SK-MEL-5 (cell line): Measurements from ENCODE around the gene NEIL1. TPM values are rescaled to one million over a fixed set of nuclear protein-coding genes. Genes with fewer than 3 reads are reported as not detected.
"Not testable (repeated sequence)": the region's sequence is repeated elsewhere in the genome, so short reads cannot be mapped to it uniquely, and the experiment has no call there.

Experiments
- DNase-seq: peaks from one replicate; pipeline ENCODE4 v3.0.0-alpha.2; 2016; ENCODE audit warnings: low read depth, low spot score
- in situ Hi-C: cut with HindIII; loops from 2 replicates; pipeline ENCODE4 v1.10.0; 2016; ENCODE audit warnings: low sequenced_read_pairs, high pct_unique_total_duplicates, low pct_unique_long_range_greater_than_20kb
- total RNA-seq: library from RNA; depleted of rRNA; stranded (reverse); fragments of >200 nt; shearing (Covaris generic); gene quantifications from 2 replicates; pipeline ENCODE4 v1.2.3, GENCODE V29; 2014

Gene NEIL1
- total RNA-seq, 1 experiment from 2014 or later, result 0.29 TPM

DNA sequence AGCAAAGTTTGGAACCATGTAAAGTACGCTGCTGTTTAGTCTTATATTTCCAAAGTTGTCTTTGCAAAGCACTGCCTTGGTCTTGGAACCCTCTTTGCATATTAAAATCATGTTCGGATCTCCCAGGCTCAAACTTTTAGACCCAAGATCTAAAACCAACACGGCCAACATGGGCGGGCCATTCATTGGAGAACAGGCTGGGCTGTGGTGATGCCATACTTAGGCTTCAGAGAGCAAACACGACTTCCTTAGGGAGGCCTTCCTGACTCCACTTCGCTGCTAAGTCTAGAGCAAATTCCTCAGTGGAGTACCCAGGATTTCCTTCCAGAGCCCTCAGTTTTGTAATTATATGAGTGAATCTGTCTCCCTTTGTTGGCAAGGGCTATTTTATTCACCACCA lies 18.0 kb downstream of the NEIL1 start:
- no peak for DNase-seq
- in situ Hi-C loops, result no loop called here

DNA sequence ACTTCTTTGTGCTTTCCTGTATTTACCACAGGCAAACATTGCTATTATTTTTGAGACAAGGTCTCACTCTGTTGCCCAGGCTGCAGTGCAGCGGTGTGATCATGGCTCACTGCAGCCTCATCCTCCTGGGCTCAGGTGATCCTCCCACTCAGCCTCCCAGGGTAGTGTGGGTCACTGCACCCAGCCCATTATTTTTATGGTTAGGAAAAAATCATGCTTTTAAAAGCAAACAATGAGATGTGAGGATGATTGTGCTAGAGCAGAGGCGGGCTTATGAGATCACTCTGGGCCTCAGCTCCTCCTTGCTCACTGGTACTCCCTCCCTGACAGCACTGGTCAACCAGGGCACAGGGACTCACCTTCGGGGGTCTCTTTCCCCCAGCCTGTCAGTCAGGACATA lies 19.3 kb downstream of the NEIL1 start:
- DNase-seq, result no peak
- in situ Hi-C loops, result no loop called here

- in situ Hi-C loops, result no loop called here
These were observed 20.2 kb downstream of the NEIL1 start for GRCh38 chr15:75367006-75367405.

GRCh38 chr15:75367406-75367912 lies 20.6 kb downstream of the NEIL1 start:
- DNase-seq, result no peak
- in situ Hi-C loops, result no loop called here

More at GRCh38 chr15:75367006-75367405, 20.2 kb downstream of the NEIL1 start:
- DNase-seq, result no peak

DNA sequence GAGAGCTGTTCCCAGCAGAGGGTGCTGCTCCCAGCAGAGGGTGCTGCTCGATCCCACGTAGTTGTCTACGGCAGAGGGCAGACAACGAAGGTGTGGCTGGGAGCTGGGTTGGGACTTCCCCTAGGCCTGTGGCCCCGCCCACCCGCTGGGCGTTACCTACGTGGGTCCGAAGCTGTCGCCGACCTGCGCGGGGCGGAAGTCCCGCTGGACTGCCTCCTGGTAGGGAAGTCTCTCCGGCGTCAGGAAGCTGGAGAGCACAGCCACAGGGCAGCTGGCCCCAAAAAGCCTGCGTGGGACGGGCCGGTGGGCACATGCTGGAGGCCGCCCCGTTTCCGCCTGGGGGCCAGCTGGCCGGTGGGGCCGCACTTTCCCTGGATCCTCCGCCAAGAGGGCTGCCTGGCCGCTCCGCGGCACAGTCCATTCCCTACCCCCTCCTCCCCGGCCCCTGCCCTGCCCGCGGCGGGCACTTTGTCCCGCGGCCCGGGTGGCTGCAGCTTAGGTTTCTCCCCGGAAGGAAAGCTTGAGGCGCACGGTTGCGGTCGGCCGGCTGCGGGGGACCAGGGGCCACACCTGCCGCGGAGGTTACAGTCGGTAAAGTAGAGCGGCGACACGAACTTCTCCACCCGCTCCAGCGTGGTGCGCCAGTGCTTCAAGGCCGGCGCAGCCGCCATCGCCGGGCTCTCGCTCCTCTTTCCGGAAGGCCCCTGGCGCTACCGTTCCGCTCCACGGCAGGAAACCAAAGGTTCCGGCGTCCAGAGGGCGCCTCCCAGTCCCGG lies 21.3 kb downstream of the NEIL1 start, which contains the start of gene MAN2C1:
Gene MAN2C1 (minus strand): TSS at position 695 of the 776 bp plus-strand sequence. CDS start 24 bp downstream, at position 671.
- in situ Hi-C loops, result no loop called here
- peak; percentile 98 for DNase-seq

- in situ Hi-C loops, result no loop called here
- no peak for DNase-seq
These were observed 21.9 kb downstream of the NEIL1 start for GRCh38 chr15:75368689-75369239.

- in situ Hi-C loops, result no loop called here
- DNase-seq, result no peak
These were observed 23.2 kb downstream of the NEIL1 start for GRCh38 chr15:75369897-75370581.

- in situ Hi-C loops, result no loop called here
- DNase-seq, result no peak
These were observed 24.6 kb downstream of the NEIL1 start for GRCh38 chr15:75371486-75371885.

DNA sequence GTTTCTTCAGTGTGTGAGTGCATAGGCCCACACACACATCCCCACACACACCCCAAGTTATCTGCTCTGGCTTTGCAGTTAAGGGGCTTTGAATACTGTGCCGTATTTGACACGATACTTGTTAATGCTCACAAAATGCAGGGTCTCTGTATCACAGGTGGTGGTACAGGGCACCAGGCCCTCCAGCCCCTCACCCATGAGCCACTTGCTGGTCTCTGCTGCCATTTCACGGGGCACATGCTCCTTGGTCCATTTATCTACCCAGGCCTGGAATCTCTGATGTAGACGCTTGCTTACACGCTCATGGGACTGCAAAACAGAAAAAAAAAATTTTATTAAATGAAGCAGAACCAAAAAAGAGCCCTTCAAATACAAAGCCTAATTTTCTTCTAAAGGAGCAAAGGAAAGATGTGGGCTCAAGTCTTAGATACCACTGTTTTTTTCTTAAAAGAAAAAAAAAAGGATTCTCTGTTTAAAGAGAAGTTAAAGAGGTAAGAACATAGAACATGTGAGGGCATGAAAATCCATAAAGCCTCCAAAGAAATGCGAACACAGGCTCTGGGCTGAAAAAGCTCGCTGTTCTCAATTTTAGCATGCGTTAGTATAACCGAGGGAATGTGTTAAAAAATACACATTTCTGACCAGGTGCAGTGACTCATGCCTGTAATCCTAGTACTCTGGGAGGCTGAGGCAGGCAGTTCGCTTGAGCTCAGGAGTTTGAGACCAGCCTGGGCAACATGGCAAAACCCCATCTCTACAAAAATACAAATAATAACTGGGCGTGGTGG lies 25.3 kb downstream of the NEIL1 start:
- in situ Hi-C loops, result no loop called here
- no peak for DNase-seq

GRCh38 chr15:75380773-75381172 lies 33.9 kb downstream of the NEIL1 start:
- in situ Hi-C loops, result no loop called here
- DNase-seq, result no peak

DNA sequence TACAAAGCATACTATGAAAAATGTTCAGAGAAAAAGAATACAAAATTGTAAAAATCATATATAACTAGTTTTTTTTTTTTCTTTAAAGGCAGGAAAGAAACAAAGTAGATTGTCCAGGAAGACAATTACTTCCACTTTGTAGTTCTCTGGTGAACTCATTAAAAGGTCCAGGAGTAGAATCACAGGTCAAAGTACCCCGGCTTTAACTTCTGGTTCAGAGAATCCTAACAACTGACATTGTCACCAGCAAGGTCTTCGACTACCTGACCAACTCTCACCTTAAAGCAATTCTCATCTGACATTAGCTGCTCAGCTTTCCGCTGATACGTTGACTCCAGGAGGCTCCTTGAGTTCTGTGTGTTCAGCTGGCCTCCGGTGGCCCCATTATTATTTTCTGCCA lies 37.1 kb downstream of the NEIL1 start:
- in situ Hi-C loops, DNase-seq: not testable (repeated sequence)

- in situ Hi-C loops, result no loop called here
- no peak for DNase-seq
These were observed 43.0 kb downstream of the NEIL1 start for GRCh38 chr15:75389791-75390382.

DNA sequence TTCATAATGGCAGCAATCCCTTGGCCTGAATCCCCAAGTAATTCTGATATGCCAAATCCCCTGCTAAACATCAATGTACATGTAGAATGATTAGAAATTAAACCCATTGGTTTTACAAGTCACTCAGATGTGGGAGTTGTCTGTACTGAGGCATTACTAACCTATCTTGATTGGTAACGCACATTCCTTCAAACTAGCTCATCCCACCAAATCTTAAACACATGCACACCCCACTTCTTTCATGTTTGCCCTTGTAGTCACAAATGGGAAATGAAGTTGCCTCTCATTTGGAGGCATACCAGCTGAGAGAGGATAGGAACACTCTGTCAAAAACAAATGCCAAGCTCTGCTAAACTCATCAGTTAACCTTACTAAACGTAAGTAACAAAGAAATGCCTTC lies 50.7 kb downstream of the NEIL1 start:
- no peak for DNase-seq
- in situ Hi-C loops, result no loop called here

DNA sequence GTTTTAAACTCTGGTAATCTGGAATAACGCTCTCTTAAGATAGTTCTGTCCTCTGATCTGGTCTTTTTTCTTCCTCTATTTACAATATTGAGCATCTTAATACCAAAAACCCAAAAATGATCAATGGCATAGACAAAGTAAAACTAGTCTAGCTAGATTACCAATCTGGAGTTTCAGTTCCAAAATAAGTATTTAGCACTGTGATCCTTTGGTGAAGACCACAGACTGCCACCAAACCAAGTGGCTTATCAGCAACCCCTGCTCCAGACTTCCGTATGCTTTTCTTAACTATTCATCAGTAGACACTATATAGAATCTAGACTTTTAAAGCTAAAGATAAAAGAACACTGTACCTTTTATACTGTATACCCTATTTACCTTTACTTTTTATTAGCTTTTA lies 57.1 kb downstream of the NEIL1 start:
- in situ Hi-C loops, result no loop called here
- DNase-seq, result no peak
